Panc1 (cell line): Measurements from ENCODE around the gene MPPED2. TPM values are rescaled to one million over a fixed set of nuclear protein-coding genes. Genes with fewer than 3 reads are reported as not detected.

Experiments
- ATAC-seq: fragments of 200-7000 bp; cut with Tn5 transposase; 2 replicates; pipeline ENCODE4 v1.9.1; 2020; ENCODE audit warnings: mild to moderate bottlenecking, moderate library complexity
- BruUV-seq: library from RNA; stranded (reverse); fragments of 400-500 nt; replicated peaks from 2 replicates; lab custom pipeline; 2021; lab: Mats Ljungman, UMichigan
- CTCF ChIA-PET: fragments of 300-600 bp; sonication (Branson Sonifier 250); formaldehyde crosslinking; loops from one replicate; lab custom pipeline; 2022; ENCODE audit warnings: antibody characterized with exemption; lab: Charles Lee
- POLR2A ChIA-PET: fragments of 300-600 bp; sonication (Branson Sonifier 250); formaldehyde crosslinking; loops from one replicate; lab custom pipeline; 2022; ENCODE audit warnings: antibody characterized with exemption; lab: Charles Lee
- DNase-seq: peaks from one replicate; pipeline ENCODE4 v3.0.0-alpha.2; 2010; ENCODE audit warnings: low read depth, low spot score
- H3K27ac ChIP-seq: 2 replicates; pipeline ENCODE4 v1.5.1; 2011; ENCODE audit warnings: mild to moderate bottlenecking, low read length, inconsistent platforms
- H3K27me3 ChIP-seq: fragments of 200-500 bp; sonication (Bioruptor generic); 2 replicates; pipeline ENCODE4 v1.6.0; 2014; ENCODE audit warnings: low read length, inconsistent platforms; ENCODE audit not compliant: control insufficient read depth, insufficient read depth
- H3K36me3 ChIP-seq: fragments of 200-500 bp; sonication (Bioruptor generic); 2 replicates; pipeline ENCODE4 v1.5.1; 2014; ENCODE audit warnings: inconsistent platforms, mild to moderate bottlenecking, low read length, moderate library complexity; ENCODE audit not compliant: control insufficient read depth, insufficient read depth
- H3K4me1 ChIP-seq: 2 replicates; pipeline ENCODE4 v1.5.1; 2011; ENCODE audit warnings: inconsistent platforms, mild to moderate bottlenecking, low read length, moderate library complexity; ENCODE audit not compliant: control insufficient read depth, insufficient read depth
- H3K4me3 ChIP-seq, 2 experiments: 2 replicates each; pipeline ENCODE4 v1.5.1; 2011 to 2012; ENCODE audit warnings: low read depth in 2 of 2, low read length in 2 of 2, mild to moderate bottlenecking in 2 of 2, inconsistent platforms in 1 of 2, moderate library complexity in 1 of 2
- H3K9me3 ChIP-seq: fragments of 200-500 bp; sonication (Bioruptor generic); 2 replicates; pipeline ENCODE4 v1.5.1; 2014; ENCODE audit warnings: low read depth, mild to moderate bottlenecking, inconsistent platforms, low read length, moderate library complexity; ENCODE audit not compliant: control insufficient read depth, insufficient read depth
- POLR2AphosphoS5 ChIP-seq: IDR thresholded peaks from 2 replicates; pipeline ENCODE4 v1.6.1; 2012; ENCODE audit warnings: mild to moderate bottlenecking, low read depth, low read length, moderate library complexity
- SIN3A ChIP-seq: IDR thresholded peaks from 2 replicates; pipeline ENCODE4 v1.6.1; 2012; ENCODE audit warnings: low read depth, mild to moderate bottlenecking, low read length, moderate library complexity, borderline replicate concordance; ENCODE audit not compliant: insufficient read depth
- TCF7L2 ChIP-seq: IDR thresholded peaks from 2 replicates; pipeline ENCODE4 v1.6.1; 2011; ENCODE audit warnings: mild to moderate bottlenecking, low read depth, low read length, inconsistent platforms
- in situ Hi-C: cut with HindIII; loops from 2 replicates; pipeline ENCODE4 v1.10.0; 2016; ENCODE audit warnings: low sequenced_read_pairs, low pct_unique_long_range_greater_than_20kb
- intact Hi-C: fragments of 100-400 bp; cut with micrococcal nuclease; formaldehyde crosslinking; loops from one replicate; pipeline ENCODE4 v1.10.0; 2022; ENCODE audit not compliant: unreplicated experiment
- total RNA-seq: library from RNA; stranded (reverse); gene quantifications from one replicate; pipeline ENCODE4 v1.2.1, GENCODE V29; 2021; ENCODE audit not compliant: unreplicated experiment
- TF ChIP-seq, protein P1 (sequence below): fragments of 450-650 bp; IDR thresholded peaks from 2 replicates; pipeline ENCODE4 v1.5.1; 2017; ENCODE audit warnings: mild to moderate bottlenecking
- TF ChIP-seq, protein P2 (sequence below), 2 experiments: IDR thresholded peaks; 2 replicates each; pipeline ENCODE4 v1.6.1; 2011 to 2012; ENCODE audit warnings: low read depth in 2 of 2, control low read depth in 1 of 2, low read length in 1 of 2, mild to moderate bottlenecking in 1 of 2, moderate library complexity in 1 of 2; ENCODE audit not compliant: insufficient read depth in 1 of 2

Gene MPPED2
- total RNA-seq, 1 experiment from 2014 or later, result not detected

DNA sequence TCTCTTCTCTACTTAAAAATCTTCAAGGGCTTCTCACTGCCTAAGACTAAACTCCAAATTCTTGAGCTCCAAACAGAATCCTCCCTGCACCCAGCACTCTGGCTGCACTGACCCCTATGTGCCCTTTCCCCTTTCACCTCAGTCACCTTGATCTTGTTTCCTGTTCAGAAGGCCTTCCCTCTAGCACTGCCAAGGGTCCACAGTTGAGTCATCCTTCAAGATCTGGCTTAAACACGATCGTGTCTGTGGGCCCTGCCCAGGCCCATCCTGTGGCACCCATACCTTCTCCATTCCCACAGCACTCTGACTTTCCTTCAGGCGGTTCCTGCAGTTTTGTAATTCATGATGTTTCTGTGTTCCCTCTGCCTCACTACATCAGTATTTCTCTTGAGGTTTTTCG, 134.0 kb downstream of the MPPED2 start:
- Histone ChIP-seq H3K27ac (no peak overlapping the region), H3K4me3 (no peak overlapping the region), H3K36me3 (no peaks in the 10 kb centered on the region), H3K9me3 (no peaks in the 10 kb centered on the region), H3K27me3 (no peaks in the 10 kb centered on the region), H3K4me1 (no peaks in the 10 kb centered on the region)
- no peak for TF ChIP-seq SIN3A
- TF ChIP-seq TCF7L2, result no peak
- no peak for TF ChIP-seq POLR2AphosphoS5
- TF ChIP-seq, protein P1, sequence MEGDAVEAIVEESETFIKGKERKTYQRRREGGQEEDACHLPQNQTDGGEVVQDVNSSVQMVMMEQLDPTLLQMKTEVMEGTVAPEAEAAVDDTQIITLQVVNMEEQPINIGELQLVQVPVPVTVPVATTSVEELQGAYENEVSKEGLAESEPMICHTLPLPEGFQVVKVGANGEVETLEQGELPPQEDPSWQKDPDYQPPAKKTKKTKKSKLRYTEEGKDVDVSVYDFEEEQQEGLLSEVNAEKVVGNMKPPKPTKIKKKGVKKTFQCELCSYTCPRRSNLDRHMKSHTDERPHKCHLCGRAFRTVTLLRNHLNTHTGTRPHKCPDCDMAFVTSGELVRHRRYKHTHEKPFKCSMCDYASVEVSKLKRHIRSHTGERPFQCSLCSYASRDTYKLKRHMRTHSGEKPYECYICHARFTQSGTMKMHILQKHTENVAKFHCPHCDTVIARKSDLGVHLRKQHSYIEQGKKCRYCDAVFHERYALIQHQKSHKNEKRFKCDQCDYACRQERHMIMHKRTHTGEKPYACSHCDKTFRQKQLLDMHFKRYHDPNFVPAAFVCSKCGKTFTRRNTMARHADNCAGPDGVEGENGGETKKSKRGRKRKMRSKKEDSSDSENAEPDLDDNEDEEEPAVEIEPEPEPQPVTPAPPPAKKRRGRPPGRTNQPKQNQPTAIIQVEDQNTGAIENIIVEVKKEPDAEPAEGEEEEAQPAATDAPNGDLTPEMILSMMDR, result no peak
- TF ChIP-seq, protein P2, sequence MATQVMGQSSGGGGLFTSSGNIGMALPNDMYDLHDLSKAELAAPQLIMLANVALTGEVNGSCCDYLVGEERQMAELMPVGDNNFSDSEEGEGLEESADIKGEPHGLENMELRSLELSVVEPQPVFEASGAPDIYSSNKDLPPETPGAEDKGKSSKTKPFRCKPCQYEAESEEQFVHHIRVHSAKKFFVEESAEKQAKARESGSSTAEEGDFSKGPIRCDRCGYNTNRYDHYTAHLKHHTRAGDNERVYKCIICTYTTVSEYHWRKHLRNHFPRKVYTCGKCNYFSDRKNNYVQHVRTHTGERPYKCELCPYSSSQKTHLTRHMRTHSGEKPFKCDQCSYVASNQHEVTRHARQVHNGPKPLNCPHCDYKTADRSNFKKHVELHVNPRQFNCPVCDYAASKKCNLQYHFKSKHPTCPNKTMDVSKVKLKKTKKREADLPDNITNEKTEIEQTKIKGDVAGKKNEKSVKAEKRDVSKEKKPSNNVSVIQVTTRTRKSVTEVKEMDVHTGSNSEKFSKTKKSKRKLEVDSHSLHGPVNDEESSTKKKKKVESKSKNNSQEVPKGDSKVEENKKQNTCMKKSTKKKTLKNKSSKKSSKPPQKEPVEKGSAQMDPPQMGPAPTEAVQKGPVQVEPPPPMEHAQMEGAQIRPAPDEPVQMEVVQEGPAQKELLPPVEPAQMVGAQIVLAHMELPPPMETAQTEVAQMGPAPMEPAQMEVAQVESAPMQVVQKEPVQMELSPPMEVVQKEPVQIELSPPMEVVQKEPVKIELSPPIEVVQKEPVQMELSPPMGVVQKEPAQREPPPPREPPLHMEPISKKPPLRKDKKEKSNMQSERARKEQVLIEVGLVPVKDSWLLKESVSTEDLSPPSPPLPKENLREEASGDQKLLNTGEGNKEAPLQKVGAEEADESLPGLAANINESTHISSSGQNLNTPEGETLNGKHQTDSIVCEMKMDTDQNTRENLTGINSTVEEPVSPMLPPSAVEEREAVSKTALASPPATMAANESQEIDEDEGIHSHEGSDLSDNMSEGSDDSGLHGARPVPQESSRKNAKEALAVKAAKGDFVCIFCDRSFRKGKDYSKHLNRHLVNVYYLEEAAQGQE (IDR thresholded peaks at IDR 0.05; ENCODE audit: insufficient read depth in 1 of 2, low read depth in 2 of 2, low read length in 1 of 2), result no peak
- ChIA-PET POLR2A (no interaction called here), CTCF (no interaction called here)
- DNase-seq (no peak), ATAC-seq (no peak)
- BruUV-seq, result no TSS peak
- in situ Hi-C loops (no loop called here), intact Hi-C loops (no loop called here)

DNA sequence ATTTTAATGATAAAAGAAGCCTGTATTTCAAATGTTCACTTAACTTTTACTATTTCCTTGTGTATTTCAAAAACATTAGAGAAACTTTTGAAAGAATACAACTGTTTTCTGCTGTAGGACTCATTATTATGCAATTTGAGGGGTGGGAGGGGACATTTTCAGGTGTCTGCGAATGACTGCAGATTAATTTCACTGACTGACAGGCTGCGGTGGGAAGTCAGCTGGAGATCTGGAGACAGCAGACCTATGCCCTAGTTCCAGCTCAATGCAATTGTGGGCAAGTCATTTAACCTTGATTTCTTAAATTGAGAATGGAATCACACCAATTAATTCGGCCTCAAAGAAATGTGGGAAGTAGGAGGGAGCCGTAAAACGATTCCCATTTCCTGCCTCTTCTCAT, 134.5 kb downstream of the MPPED2 start:
- H3K4me1 ChIP-seq, result no peaks in the 10 kb centered on the region
- ChIA-PET POLR2A (no interaction called here), CTCF (no interaction called here)
- no peaks in the 10 kb centered on the region for H3K9me3 ChIP-seq
- H3K36me3 ChIP-seq, result no peaks in the 10 kb centered on the region
- no TSS peak for BruUV-seq
- H3K4me3 ChIP-seq, result no peak overlapping the region
- no peaks in the 10 kb centered on the region for H3K27me3 ChIP-seq
- ATAC-seq (no peak), DNase-seq (no peak)
- TF ChIP-seq TCF7L2, result no peak
- TF ChIP-seq, protein P1, result no peak
- TF ChIP-seq SIN3A, result no peak
- intact Hi-C loops, result no loop called here
- in situ Hi-C loops, result no loop called here
- H3K27ac ChIP-seq, result no peak overlapping the region
